ENCODE results near the gene TSHZ2.
"Not testable (repeated sequence)": the region's sequence is repeated elsewhere in the genome, so short reads cannot be mapped to it uniquely, and the experiment has no call there.

Gene TSHZ2

DNA sequence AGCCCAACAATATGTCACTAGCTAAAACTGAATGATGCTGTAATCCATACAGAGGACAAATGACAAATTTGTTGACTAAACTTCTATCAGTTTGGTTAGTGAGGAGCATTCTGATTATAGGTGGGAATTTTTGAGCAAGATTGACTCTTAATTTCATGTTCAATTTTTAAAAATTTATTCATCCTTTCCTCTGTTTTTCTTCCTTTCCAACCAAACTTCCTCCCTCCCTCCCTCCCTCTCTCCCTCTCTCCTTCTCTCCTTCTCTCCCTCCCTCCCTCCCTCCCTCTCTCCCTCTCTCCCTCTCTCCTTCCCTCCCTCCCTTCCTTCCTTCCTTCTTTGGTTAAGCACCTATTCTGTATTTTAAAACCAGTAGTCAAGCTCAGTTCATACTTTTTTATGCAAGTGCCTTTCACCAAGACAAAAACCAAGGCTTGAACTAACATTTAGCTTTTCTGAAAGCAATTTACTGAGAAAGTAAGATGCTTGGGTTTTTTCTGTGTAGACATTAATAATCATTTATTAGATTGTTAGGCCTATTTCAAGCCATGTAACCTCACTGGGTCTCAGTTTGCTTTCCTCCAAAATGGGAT is 112.3 kb downstream of the TSHZ2 start:
- H3K9me3 ChIP-seq (ENCODE audit: control insufficient read depth, insufficient read depth, low read length) = no peaks in the 10 kb centered on the region
- no peaks in the 10 kb centered on the region for H3K27me3 ChIP-seq (ENCODE audit: control insufficient read depth, insufficient read depth, low read length)
- DNase-seq (ENCODE audit: low read depth, low spot score) = no peak
- H3K4me1 ChIP-seq (ENCODE audit: control insufficient read depth, insufficient read depth, low read length) = no peaks in the 10 kb centered on the region
- no peaks in the 10 kb centered on the region for H3K36me3 ChIP-seq (ENCODE audit: control insufficient read depth, insufficient read depth, low read length)
- no peak overlapping the region for H3K27ac ChIP-seq (ENCODE audit: low read length)
- H3K4me3 ChIP-seq (ENCODE audit: low read length) = no peak overlapping the region

DNA sequence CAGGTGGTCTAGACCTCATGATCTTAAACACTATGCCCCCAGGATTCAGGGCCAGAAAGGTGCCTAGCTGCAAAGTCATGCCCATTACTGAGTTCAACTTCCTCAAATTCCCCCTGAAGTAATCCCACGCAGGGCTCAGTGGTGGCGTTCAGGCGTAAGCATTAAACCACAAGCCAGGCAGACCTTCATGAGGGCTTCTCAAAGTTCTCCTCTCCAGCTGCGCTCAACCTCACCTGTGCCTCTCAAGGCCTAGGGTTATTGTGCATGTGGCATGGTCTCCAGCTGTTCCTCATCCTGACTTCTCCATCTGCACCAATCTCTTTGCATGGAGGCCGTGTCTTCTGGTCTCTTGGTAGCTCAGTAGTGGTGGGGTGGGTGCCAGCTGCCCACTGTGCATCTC is 113.6 kb downstream of the TSHZ2 start:
- no peaks in the 10 kb centered on the region for H3K36me3 ChIP-seq (ENCODE audit: control insufficient read depth, insufficient read depth, low read length)
- H3K9me3 ChIP-seq (ENCODE audit: control insufficient read depth, insufficient read depth, low read length) = no peaks in the 10 kb centered on the region
- no peaks in the 10 kb centered on the region for H3K27me3 ChIP-seq (ENCODE audit: control insufficient read depth, insufficient read depth, low read length)
- H3K4me3 ChIP-seq (ENCODE audit: low read length) = no peak overlapping the region
- H3K27ac ChIP-seq (ENCODE audit: low read length) = no peak overlapping the region
- no peaks in the 10 kb centered on the region for H3K4me1 ChIP-seq (ENCODE audit: control insufficient read depth, insufficient read depth, low read length)
- DNase-seq (ENCODE audit: low read depth, low spot score) = no peak
- WGBS (ENCODE audit: insufficient coverage, insufficient read length) = no CpG with 5 or more reads among the region's 5 CpGs

DNA sequence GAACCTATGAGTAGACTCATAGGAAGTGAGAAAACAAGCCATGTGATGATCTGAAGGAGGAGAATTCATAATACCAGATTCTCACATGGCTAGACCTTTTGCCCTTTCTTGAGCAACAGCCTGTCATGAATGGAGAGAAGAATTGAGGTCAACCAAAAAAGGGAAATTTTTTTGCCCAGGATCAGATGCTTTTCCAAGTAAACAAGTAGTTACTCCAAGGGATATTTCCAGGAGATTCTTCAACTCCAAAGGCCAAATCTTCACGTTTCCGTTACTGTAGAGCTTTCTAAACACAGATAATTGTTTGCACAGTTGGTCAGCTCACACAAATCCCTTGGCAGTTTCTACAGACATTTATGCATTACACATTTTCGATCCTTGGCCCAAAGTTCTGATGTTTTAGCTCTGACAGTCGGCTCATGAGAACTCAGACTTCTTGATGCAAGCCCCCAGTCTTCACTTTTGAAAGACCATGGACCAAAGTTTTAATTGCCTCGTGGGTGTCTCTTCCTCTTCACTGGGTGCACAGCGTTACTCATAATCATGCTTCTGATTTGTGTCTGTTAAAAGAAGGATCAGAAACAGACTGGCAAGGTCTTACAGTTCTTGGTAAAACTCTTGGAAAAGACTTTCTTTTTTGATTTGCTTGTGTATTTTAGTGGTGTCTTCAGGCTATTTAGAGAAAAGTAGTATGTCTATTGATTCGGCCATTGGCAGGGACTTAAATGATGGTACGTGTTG is 115.0 kb downstream of the TSHZ2 start:
- H3K27me3 ChIP-seq (ENCODE audit: control insufficient read depth, insufficient read depth, low read length) = no peaks in the 10 kb centered on the region
- no CpG with 5 or more reads among the region's 8 CpGs for WGBS (ENCODE audit: insufficient coverage, insufficient read length)
- H3K27ac ChIP-seq (ENCODE audit: low read length) = no peak overlapping the region
- H3K9me3 ChIP-seq (ENCODE audit: control insufficient read depth, insufficient read depth, low read length) = no peaks in the 10 kb centered on the region
- no peaks in the 10 kb centered on the region for H3K4me1 ChIP-seq (ENCODE audit: control insufficient read depth, insufficient read depth, low read length)
- no peak for DNase-seq (ENCODE audit: low read depth, low spot score)
- H3K36me3 ChIP-seq (ENCODE audit: control insufficient read depth, insufficient read depth, low read length) = no peaks in the 10 kb centered on the region
- H3K4me3 ChIP-seq (ENCODE audit: low read length) = no peak overlapping the region

DNA sequence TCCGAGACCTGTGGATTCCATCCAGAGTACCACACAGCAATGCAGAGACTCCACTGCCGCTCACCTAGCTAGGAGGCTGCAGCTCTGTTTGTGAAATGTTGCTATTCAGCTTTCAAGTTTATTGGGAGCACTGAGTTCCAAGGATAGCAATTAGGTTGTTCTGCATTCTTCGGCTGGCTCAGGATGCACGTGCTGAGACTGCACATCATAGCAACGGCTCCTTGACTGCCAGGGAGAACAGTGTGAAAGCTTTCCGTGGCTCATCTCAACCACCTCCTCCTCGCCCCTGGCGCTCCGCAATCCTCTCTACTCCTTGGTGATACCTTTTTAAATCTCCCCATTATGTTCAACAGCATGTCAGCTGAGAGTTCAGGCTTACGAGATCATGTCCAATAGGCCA is 116.6 kb downstream of the TSHZ2 start:
- H3K27me3 ChIP-seq (ENCODE audit: control insufficient read depth, insufficient read depth, low read length) = no peaks in the 10 kb centered on the region
- H3K4me1 ChIP-seq (ENCODE audit: control insufficient read depth, insufficient read depth, low read length) = no peaks in the 10 kb centered on the region
- DNase-seq (ENCODE audit: low read depth, low spot score) = no peak
- no peak overlapping the region for H3K4me3 ChIP-seq (ENCODE audit: low read length)
- no peaks in the 10 kb centered on the region for H3K9me3 ChIP-seq (ENCODE audit: control insufficient read depth, insufficient read depth, low read length)
- no peaks in the 10 kb centered on the region for H3K36me3 ChIP-seq (ENCODE audit: control insufficient read depth, insufficient read depth, low read length)
- no peak overlapping the region for H3K27ac ChIP-seq (ENCODE audit: low read length)
- no CpG with 5 or more reads among the region's 10 CpGs for WGBS (ENCODE audit: insufficient coverage, insufficient read length)

DNA sequence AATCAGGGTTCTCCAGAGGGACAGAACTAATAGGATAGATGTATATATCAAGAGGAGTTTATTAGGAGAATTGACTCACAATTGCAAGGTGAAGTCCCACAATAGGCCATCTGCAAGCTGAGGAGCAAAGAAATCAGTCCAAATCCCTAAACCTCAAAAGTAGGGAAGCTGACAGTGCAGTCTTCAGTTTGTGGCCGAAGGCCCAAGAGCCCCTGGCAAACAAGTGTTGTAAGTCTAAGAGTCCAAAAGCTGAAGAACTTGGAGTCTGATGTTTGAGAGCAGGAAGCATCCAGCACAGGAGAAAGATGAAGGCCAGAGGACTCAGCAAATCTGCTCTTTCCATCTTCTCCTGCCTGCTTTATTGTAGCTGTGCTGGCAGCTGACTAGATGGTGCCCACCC is 117.7 kb downstream of the TSHZ2 start:
- not testable (repeated sequence) for H3K36me3 ChIP-seq (ENCODE audit: control insufficient read depth, insufficient read depth, low read length); H3K9me3 ChIP-seq (ENCODE audit: control insufficient read depth, insufficient read depth, low read length); H3K4me3 ChIP-seq (ENCODE audit: low read length); DNase-seq (ENCODE audit: low read depth, low spot score); H3K4me1 ChIP-seq (ENCODE audit: control insufficient read depth, insufficient read depth, low read length); H3K27ac ChIP-seq (ENCODE audit: low read length); H3K27me3 ChIP-seq (ENCODE audit: control insufficient read depth, insufficient read depth, low read length)
- no CpG with 5 or more reads among the region's 1 CpG for WGBS (ENCODE audit: insufficient coverage, insufficient read length)

DNA sequence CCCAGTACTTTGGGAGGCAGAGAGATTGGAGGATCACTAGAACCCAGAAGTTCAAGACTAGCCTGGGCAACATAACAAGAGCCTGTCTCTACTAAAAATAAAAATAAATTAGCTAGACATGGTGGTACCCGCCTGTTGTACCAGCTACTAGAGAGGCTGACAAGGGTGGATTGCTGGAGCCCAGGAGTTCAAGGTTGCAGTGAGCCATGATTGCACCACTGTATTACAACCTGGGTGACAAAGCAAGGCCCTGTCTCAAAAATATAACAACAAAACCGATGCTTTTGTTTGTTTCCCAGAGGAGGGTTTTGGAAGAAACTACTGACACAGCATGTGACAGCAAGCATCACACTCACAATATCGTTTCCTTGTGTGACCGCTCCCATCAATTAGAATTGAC is 119.6 kb downstream of the TSHZ2 start:
- no peaks in the 10 kb centered on the region for H3K9me3 ChIP-seq (ENCODE audit: control insufficient read depth, insufficient read depth, low read length)
- DNase-seq (ENCODE audit: low read depth, low spot score) = no peak
- no peak overlapping the region for H3K27ac ChIP-seq (ENCODE audit: low read length)
- WGBS (ENCODE audit: insufficient coverage, insufficient read length) = no CpG with 5 or more reads among the region's 4 CpGs
- no peak overlapping the region for H3K4me3 ChIP-seq (ENCODE audit: low read length)
- no peaks in the 10 kb centered on the region for H3K27me3 ChIP-seq (ENCODE audit: control insufficient read depth, insufficient read depth, low read length)
- H3K36me3 ChIP-seq (ENCODE audit: control insufficient read depth, insufficient read depth, low read length) = no peaks in the 10 kb centered on the region
- H3K4me1 ChIP-seq (ENCODE audit: control insufficient read depth, insufficient read depth, low read length) = no peaks in the 10 kb centered on the region

DNA sequence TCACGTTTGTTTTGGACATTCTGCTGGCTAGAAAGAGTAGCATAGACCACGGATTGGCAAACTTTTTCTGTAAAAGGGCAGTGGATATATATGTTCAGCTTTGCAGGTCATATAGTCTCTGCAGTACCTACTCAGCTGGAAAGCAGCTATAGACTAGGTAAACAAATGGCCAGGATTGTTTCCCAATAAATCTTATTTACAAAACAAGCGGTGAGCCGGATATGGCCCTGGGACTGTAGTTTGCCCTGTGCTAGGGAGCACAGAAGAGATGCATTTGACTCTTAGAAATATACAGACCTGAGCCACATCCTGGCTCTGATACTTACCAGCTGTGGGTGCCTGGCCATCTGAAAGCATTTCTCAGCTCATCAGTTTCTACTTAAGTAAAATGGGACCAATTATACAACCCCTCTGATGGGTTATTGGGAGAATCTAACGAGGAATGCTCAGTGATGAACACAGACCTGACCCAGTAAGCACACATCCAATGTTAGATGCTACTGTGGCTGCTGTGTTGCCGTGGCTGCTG is 120.7 kb downstream of the TSHZ2 start:
- H3K27ac ChIP-seq (ENCODE audit: low read length) = no peak overlapping the region
- no peaks in the 10 kb centered on the region for H3K9me3 ChIP-seq (ENCODE audit: control insufficient read depth, insufficient read depth, low read length)
- no peak overlapping the region for H3K4me3 ChIP-seq (ENCODE audit: low read length)
- no peaks in the 10 kb centered on the region for H3K27me3 ChIP-seq (ENCODE audit: control insufficient read depth, insufficient read depth, low read length)
- no peaks in the 10 kb centered on the region for H3K4me1 ChIP-seq (ENCODE audit: control insufficient read depth, insufficient read depth, low read length)
- no CpG with 5 or more reads among the region's 6 CpGs for WGBS (ENCODE audit: insufficient coverage, insufficient read length)
- no peaks in the 10 kb centered on the region for H3K36me3 ChIP-seq (ENCODE audit: control insufficient read depth, insufficient read depth, low read length)
- no peak for DNase-seq (ENCODE audit: low read depth, low spot score)

DNA sequence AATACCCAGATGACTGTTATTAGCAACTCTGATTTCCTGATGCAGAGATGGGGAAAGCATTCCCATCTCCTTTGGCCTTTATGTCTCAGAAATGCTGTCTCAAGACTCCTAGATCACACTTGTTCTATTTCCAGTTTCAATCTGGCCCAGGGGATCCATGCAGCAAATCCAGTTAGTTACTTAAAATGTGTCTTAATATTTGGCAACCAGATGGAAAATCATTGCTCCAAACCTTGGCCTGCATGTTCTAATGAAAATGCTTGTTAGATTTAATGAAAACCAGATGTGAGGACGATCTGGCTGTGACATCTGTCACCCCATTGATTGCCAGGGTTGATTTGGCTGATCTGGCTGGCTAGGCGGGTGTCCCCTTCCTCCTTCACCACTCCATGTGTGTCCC is 125.2 kb downstream of the TSHZ2 start:
- Histone ChIP-seq H3K27ac (ENCODE audit: low read length) (no peak overlapping the region), H3K27me3 (ENCODE audit: control insufficient read depth, insufficient read depth, low read length) (no peaks in the 10 kb centered on the region; the same call in 1 of the 2 replicates), H3K36me3 (ENCODE audit: control insufficient read depth, insufficient read depth, low read length) (no peaks in the 10 kb centered on the region), H3K9me3 (ENCODE audit: control insufficient read depth, insufficient read depth, low read length) (no peaks in the 10 kb centered on the region), H3K4me1 (ENCODE audit: control insufficient read depth, insufficient read depth, low read length) (no peaks in the 10 kb centered on the region), H3K4me3 (ENCODE audit: low read length) (no peak overlapping the region)
- no CpG with 5 or more reads among the region's 2 CpGs for WGBS (ENCODE audit: insufficient coverage, insufficient read length)
- DNase-seq (ENCODE audit: low read depth, low spot score) = no peak

DNA sequence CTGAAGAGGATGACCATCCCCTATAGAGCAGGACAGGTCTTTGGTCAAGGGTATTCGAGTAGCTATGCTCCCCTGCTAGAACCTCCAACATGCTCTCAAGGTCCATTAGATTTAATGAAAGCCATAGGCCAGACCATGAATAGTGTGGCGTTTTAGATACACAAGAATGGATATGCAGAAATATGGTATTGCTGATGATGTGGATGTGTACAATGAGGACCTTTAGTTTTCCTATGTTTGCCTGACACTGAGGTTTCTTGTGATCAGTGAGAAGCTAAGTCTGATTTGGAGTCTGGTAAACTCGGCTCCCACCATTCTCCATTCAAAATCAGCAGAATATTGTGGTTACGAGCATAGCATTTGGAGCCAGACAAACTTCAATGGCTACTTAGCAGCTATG is 125.6 kb downstream of the TSHZ2 start:
- Histone ChIP-seq H3K36me3 (ENCODE audit: control insufficient read depth, insufficient read depth, low read length) (no peaks in the 10 kb centered on the region), H3K27ac (ENCODE audit: low read length) (no peak overlapping the region), H3K4me1 (ENCODE audit: control insufficient read depth, insufficient read depth, low read length) (no peaks in the 10 kb centered on the region), H3K4me3 (ENCODE audit: low read length) (no peak overlapping the region), H3K27me3 (ENCODE audit: control insufficient read depth, insufficient read depth, low read length) (no peaks in the 10 kb centered on the region; the same call in 1 of the 2 replicates), H3K9me3 (ENCODE audit: control insufficient read depth, insufficient read depth, low read length) (no peaks in the 10 kb centered on the region)
- no peak for DNase-seq (ENCODE audit: low read depth, low spot score)
- WGBS (ENCODE audit: insufficient coverage, insufficient read length) = no CpG with 5 or more reads among the region's 4 CpGs

DNA sequence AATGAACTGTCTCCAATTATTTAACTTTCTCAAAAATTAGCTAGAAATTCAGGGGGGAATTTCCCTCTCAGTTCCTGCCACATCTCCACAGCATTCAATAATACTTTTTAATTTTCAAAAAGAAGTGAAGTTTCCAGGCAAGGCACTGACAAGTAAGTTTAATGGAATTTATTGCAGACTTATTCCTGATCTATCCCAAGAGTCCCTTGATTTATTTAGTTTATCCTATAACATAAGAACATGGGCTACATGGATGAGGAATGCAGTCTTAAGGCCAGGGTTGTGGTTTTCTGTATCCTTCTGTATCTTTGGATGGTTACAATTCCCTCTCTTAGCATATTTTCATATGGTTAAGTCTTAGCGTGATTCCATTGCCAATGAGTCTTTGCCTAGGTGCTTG is 126.5 kb downstream of the TSHZ2 start:
- H3K4me1 ChIP-seq (ENCODE audit: control insufficient read depth, insufficient read depth, low read length) = no peaks in the 10 kb centered on the region
- WGBS (ENCODE audit: insufficient coverage, insufficient read length) = no CpG with 5 or more reads among the region's 1 CpG
- H3K27ac ChIP-seq (ENCODE audit: low read length) = no peak overlapping the region
- no peak for DNase-seq (ENCODE audit: low read depth, low spot score)
- no peak overlapping the region for H3K4me3 ChIP-seq (ENCODE audit: low read length)
- no peaks in the 10 kb centered on the region; the same call in 1 of the 2 replicates for H3K27me3 ChIP-seq (ENCODE audit: control insufficient read depth, insufficient read depth, low read length)
- H3K9me3 ChIP-seq (ENCODE audit: control insufficient read depth, insufficient read depth, low read length) = no peaks in the 10 kb centered on the region
- no peaks in the 10 kb centered on the region for H3K36me3 ChIP-seq (ENCODE audit: control insufficient read depth, insufficient read depth, low read length)

DNA sequence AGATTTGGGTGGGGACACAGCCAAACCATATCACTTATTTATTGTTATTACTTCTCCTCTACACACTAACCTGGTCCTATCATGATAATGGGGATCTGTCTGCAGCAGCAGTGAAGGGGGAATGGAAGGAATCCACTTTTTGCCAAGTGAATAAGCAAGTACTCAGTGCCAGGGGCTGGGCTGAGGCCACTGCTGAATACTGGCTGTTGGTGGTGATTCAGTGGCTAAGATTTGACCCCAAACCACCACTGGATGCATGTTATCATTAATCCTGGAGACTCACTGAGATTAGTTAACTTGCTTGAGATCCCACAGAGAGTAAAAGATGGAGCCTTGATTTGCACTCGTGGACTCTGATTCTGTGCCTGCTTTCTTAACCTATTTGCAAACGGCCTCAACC is 127.7 kb downstream of the TSHZ2 start:
- H3K4me1 ChIP-seq (ENCODE audit: control insufficient read depth, insufficient read depth, low read length) = no peaks in the 10 kb centered on the region
- no peak for DNase-seq (ENCODE audit: low read depth, low spot score)
- H3K36me3 ChIP-seq (ENCODE audit: control insufficient read depth, insufficient read depth, low read length) = no peaks in the 10 kb centered on the region
- H3K27me3 ChIP-seq (ENCODE audit: control insufficient read depth, insufficient read depth, low read length) = no peaks in the 10 kb centered on the region; the same call in 1 of the 2 replicates
- no peak overlapping the region for H3K27ac ChIP-seq (ENCODE audit: low read length)
- H3K9me3 ChIP-seq (ENCODE audit: control insufficient read depth, insufficient read depth, low read length) = no peaks in the 10 kb centered on the region
- no peak overlapping the region for H3K4me3 ChIP-seq (ENCODE audit: low read length)
- no CpG with 5 or more reads among the region's 2 CpGs for WGBS (ENCODE audit: insufficient coverage, insufficient read length)
